GM19468 (cell line): ENCODE results near the gene KCNJ12.
"Not testable (repeated sequence)": the region's sequence is repeated elsewhere in the genome, so short reads cannot be mapped to it uniquely, and the experiment has no call there.

ENCODE experiments used
- ATAC-seq: cut with Tn5 transposase; IDR thresholded peaks from one replicate; pipeline ENCODE4 v1.9.1; 2021; ENCODE audit warnings: mild to moderate bottlenecking, moderate library complexity, moderate number of reproducible peaks; ENCODE audit not compliant: unreplicated experiment; ENCODE audit errors: extremely low read depth

The KCNJ12 gene

DNA sequence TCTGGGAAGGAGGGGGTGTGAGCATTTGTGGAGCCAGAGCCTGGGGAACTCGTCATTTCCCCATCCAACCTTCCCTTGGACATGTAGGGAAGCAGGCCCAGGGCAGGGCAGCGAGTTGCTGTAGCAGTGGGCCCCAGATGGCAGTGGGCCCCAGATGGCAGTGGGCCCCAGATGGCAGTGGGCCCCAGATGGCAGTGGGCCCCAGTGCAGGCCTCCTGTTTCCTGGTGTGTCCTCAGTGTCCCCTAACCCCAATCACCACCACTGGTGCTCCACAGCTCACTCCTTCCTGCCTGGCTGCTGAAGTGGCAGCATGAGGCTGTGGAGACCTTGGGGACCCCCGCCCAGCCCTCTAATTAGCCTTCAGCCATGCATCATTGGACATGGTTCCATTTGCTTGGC lies 4.5 kb downstream of the KCNJ12 start:
- ATAC-seq: no peak

DNA sequence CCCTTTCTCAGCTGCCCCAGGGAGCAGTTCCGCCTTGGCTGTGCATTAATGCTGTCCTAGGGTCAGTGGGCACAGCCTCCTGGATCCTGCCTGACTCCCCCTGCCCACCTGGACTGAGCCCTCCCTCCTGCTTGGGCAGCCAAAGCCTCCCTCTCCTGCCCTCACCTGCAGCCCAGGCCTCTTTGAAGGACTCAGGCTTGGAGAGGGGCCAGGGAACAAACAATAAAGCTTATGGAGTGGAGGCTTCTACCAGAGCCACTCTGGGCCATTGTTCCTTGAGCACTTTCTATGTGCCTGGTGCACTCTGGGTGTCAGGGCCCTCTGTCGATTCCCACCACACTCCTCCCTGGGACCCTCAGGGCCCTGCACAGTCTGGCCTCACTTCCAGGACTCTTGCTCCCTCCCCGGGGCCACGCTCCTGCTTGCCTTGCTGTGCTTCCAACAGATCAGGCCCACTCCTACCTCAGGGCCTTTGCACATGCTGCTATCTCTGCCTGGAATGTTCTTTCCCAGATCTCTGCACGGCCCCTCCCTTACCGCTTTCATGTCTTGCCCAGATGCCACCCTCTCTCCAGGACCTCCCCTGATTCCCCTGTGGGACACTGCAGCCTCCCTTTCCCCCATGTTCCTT lies 5.0 kb downstream of the KCNJ12 start:
- no peak for ATAC-seq

DNA sequence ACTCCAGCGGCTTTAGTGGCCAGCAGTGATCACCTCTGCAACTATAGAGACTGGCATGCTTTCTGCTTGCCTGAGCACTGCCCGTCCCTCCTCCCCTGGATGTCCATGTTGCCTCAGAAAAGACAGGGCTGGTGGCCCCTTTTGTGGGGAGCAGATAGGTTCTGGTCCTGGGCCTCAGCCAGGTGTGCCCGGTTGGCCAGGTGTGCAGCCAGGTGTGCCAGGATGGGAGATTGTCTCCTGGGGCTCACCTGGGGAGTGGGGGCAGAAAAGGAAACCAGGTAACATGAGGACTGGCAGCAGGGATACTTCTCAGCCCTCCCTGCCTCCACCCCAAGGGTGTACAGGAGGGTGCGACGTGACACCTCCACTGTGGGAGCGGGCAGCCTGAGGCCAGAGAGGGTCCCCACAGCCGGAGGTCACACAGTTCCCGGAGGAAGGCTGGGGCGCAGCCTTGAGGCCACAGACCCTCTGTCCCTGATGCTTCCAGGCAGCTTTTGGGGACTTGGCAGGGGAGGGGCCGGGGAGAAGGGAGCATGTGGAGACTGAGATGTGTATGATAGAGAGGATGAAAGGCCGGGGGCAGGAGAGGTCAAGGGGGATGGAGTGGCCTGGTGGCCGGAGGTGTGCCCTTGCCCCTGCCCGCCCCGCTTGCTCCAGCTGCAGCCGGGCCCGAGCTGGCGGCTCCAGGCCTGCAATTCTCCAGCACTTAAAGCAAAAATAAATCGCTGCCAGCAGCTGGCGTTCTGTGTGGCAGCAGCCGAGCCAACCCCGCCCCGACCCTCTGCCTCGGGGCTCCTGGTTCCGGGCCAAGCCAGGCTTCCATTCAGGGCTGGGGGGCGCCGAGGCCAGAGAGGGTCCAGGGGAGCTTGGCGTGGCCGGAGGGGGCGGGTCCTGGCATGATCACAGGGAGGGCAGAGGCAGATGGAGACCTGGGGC lies 6.7 kb downstream of the KCNJ12 start:
- no peak for ATAC-seq

DNA sequence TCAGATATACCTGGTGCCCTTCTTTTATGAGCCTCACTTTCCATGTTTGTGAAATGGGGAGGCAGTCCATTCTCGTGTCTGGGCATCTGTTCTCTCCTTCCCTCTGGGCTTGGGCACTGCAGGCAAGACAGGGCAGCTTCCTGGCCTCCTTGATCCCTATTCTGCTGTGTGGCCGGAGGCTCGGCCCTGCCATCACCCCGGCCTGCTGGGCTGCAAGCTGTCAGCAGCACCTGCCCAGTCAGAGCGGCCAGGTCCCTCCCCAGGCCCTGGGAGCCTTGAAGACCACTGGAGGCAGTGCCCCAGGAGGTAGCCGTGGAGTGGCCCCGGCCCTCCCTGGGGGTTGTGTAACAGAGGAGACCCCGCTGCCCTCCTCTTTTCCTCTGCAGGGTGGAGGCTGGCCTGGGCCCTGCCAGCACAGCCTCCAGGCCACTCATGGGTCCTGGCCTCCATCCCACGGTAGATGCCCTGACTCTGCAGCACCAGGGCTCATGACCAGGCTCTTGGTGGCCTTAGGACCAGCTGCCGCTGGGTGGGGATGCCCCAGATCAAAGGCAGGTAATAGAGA lies 9.2 kb downstream of the KCNJ12 start:
- no peak for ATAC-seq

DNA sequence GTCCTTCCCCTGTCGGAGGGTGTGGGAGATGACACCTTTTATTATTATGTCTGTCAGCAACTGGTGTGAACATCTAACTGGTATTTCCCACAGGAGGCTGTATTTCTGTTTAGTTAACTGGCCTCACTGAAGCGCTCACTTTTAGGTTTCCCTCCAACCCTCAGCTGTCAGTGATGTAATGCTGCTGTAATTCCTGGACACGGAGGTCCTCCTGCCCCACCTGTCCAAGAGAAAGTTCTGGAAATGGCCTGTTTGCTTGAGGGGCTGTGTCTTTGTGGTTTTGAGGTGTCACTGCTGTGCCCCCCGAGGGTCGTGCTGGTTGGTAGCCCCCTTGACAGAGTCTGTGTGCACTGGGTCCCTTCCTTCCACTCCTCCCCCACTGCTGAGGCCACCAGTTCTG lies 11.5 kb downstream of the KCNJ12 start:
- no peak for ATAC-seq

DNA sequence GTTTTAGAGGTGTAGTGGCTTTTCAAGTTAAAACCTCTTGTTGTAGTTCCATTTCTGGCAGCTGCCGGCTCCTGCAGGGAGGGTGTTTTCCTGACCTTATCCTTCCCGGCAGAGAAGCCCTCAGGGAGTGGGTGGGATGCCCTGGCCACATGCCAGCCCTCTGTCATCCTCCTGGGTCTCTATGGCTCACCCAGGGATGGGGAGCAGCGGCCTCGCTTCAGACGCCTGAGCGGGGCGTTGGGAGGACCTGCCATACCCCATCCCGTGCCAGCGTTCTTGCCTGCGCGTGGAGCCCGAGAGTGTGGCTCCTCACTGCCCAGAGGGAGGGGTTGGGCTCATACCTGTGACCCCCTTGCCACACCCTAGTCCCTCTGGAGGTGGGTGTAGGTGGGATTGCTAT lies 11.9 kb downstream of the KCNJ12 start:
- ATAC-seq: no peak

DNA sequence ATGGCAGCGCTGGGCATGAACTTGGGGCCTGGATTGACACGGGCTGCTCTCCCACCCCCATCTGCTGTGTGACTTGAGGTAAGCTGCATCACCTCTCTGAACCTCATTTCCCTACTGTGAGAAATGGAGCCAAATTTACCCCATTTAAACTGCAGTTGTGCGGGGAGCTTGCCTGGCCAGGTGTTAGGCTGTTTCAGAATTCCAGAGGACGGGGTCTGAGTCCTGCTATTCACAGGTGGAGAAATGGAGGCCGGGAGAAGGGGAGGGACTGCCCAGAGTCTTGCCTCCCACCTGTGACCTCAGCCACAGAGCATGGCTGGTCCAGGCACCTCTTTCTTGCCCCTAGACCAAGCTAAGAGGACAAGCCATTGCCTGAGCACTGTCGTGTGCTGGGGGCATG lies 12.8 kb downstream of the KCNJ12 start:
- no peak for ATAC-seq

DNA sequence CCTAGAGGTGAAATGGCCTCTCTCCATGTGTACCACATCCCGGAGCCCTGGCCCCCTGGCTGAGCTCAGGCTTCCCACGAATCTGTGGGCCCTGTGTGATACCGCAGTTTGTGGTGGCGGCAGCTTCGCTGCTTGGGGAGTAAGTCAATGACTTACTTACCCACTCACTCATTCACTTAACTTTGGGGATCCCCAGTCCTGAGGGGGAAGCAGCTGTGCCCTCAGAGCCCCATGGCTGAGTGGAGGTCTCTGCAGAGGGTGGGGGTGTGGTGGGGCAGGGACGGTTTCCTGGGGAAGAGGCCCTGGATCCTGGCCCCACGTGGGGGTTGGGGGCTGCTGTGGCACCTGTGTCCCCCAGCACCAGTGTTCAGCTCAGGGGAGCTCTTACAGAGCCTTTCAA lies 13.2 kb downstream of the KCNJ12 start:
- no peak for ATAC-seq

DNA sequence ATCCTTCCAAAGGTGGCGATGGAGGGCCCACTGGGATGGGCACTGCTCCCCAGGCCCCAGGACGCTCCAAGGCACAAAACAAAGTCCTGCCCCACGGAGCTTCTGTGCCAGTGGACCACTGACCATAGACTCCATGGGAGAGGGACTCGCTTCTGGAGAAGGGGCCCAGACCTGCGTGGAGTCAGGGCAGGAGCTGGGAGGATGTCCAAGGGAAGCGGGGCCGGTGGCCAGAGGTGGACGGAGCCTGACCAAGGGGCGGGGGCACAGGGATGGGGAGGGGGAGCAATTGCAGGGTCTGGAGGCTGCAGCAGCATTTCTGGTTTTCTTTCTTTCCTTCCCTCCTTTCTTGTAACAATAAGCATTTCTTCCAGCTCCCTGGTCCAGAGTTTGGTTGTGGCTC lies 14.1 kb downstream of the KCNJ12 start:
- no peak for ATAC-seq

DNA sequence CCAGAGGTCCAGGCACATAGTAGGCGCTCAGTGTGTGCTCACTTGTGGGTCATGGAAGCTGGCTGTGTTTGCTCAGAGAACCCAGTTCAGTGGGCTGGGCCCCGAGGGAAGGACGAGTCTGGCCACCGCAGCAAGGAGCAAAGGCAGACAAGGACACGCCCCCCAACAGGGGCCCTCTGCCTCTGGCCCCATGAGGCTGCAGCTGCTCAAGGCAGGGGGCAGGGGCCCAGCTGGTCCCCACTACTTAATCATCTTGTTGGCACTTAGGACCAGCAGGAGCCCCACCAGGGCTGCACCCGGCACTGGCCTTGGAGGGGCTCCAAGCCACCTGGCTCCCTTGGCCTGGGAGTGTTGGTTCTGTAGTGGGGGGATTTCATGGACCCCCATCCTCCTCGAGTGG lies 16.1 kb downstream of the KCNJ12 start:
- ATAC-seq: no peak

DNA sequence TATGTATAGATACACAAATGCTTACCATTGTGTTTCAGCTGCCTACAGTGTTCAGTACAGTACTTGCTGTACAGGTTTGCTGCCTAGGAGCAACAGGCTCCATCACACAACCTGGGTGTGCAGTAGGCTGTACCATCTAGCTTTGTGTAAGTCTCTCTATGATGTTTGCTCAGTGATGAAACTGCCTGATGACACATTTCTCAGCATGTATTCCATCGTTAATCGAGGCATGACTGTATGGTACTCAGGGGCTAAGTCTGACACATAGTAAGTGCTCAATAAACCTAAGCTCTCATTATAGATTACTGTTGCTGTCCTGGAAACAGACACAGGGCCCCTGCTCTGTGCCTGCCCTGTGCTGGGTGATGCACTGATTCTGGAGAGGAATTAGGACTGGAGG lies 18.1 kb downstream of the KCNJ12 start:
- ATAC-seq: no peak

DNA sequence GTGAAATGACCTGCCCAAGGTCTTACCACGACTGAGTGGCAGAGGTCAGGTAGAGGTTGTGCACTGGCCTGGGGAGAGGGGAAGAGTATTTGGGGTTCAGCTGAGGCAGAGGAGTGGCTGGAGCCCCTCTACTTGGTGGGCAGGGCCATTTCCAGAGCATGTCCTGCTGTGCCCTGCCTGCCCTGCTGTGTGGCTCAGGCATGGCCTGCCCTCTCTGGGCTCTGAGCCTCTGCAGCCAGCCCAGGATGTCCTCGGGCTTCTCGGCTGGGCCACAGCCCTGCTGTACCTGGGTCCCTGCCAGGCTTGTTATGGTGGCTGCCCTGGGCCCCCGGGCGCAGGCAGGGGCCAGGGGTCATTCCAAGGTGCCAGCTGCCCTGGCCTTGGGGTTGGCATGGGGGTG lies 19.6 kb downstream of the KCNJ12 start:
- ATAC-seq: no peak

DNA sequence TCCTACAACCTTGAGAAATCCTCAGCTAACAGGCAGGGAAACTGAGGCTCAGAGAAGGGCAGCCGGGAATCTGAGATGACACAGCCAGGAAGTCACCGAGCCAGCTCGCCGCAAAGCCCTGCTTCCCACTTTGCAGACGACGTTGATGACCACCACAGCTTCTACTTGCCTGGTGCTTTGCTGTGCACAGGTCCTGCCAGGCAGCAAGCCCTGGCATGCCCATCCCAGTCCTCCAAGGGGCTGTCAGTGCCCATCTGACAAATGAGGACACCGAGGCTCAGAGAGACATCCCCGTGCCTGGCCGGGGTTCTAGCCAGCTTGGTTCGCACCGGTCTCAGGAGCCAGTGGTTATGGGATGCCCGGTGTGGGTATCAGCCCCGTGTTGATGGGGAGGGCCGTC lies 20.1 kb downstream of the KCNJ12 start:
- no peak for ATAC-seq

DNA sequence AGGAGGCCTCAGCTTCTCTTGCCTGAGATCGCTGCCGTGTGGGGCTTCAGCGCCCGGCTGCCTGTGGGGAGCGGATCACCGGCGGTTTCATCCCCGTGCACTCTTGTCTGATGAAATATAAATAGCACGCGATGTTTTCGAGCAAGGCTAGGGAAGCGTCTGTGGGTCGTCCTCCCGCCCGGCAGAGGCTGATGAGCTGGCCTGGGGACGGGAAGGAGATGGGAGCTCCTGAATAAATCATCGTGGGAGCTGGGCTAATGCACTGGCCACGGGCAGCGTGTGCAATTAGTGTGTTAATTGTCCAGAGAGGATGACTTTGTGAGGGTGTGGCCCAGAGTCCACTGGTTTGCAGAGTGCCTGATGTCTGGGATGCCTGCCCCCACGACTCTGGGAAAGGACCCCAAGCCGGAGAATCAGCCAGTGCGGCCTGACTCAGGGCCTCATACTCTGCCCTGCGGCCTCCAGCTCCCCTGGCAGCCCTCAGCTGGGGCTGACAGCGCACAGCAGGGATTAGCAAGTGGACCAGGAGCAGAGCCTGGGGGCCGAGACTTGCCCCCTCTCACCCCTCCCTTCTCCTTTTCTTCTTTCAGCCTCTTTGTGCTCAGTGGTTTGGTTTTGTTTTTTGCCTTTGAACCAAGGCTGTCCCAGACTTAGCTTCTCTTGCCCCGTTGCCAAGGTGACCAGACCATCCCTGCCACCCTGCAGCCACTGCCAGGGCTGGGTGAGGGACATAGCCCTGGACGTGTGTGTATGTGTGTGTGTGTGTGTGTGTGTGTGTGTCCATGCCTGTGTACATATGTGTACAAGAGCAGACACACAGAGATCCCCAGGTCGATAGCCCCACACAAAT lies 21.4 kb downstream of the KCNJ12 start:
- ATAC-seq: no peak

DNA sequence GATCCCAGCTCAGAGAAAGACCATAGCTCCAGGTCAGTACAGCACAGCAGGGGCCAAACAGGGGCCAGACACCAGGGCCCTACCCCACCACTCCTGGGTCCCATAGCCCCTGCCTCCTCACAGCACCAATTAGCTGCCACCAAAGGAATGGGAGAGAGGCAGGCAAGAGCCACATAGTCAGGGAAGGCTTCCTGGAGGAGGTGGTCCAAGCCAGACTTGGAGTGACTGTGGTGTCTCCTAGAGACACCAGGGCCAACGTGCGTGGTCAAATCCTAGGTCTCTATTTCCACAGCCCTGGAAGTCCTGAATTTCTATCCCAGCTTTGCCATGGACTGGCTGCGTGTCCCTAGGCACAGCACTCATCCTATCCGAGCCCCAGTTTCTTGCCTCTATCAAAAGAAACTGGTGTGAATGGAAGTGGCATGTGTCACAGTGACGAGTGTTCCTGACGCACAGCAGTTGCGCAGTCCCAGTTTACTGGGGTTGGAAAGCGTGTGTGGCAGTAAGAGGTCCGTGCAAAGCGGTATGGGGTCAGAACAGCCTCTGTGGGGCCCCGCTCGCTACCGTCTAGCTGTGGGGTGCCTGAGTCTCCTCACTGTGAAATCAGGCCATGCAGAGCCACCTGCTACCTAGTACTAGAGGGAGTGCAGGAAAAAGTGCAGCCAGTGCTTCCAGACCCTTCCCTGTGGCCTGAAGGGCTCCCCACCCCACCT lies 23.5 kb downstream of the KCNJ12 start:
- ATAC-seq: no peak

DNA sequence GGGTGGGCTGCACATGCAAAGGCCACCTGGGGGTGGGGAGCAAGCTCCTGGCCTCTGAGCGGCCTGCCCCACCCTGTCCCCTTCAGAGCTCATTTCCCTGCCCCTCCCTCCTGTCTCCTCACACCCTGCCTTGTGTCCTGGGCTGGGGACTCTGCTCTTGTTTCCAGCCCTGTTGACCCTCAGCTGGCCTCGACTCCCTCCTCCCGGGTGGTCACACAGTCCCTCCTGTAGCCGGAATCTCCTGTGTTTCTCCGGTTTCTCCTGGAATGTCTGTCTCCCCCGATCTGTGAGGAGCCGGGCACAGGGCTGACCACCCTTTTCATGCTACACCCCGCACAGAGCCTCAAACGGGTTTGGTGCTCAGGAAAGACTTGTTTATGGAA lies 24.0 kb downstream of the KCNJ12 start:
- ATAC-seq: not testable (repeated sequence)

DNA sequence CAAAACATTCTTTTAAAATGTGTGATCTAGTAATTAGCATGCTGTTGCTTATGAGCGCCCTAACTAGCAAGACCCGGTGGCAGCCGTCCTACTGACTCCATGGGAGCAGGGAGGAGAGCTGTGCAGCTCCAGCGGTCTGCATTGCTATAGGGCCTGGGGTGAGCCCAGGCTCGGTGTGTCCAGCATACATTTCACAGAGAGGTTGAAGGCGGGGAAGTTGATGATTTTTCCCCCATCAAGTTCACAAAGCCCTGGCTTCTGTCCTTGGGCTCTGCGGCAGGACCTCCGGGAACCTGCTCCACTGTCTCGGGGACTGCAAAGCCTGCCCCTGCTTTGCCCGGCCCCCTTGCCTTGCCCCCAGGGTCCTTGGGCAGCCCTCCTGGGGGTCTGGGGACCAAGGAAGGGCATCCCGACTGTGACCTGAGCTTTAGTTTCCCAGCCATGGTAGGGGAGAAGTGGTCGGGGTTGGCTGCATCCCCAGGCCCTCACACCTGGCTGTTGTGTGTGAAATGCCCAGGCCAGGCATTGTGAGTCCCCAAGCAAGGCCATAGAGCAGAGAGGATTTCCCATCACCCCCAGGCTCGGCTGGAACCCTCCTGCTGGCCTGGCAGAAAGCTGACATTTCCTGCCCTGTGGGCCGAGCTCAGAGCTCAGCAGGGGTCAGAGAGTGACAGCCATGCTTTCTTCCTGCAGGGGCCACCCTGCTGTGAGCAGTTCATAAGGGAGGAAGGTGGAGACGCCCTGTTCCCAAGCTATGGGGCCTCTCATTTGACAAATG lies 24.8 kb downstream of the KCNJ12 start:
- ATAC-seq: no peak

DNA sequence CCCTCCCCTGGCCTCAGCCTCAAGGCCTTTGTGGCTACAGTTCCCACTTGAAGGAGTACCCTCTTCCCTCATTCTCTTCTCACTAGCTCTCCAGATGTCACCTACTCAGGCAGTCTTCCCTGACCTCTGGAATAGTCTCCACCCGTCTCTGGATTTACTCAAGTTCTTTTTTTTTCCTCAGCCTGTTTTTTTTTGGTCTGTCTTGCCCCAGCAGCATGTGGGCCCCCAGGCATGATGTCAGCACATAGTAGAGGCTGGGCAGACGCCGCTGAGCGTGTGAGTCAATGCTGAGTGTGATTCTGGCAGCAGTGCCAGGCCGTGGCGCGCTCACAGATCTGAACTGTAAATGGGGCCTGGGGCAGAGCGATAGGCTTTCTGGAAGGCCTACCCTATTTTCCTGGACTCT lies 26.0 kb downstream of the KCNJ12 start:
- ATAC-seq: not testable (repeated sequence)

DNA sequence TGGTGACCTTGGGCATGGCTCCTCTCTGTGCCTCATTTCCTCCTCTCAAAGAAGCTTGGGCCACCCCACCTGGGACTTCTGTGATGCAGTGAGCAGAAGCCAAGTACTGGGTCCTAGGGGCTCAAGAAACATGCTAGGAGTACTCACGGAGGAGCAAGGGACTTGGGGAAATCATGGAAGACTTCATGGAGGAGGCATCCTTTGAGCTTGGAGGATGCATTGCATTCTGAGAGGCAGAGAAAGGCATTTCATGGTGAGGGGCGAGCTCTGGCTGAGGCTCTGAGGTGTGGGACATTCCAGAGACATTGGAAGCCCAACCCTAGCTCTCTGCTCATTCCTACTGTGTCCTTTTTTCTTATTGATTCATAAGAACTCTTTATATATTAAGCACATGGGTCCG lies 26.8 kb downstream of the KCNJ12 start:
- ATAC-seq: not testable (repeated sequence)
